ENCODE results near the gene TYROBP.
"Not testable (repeated sequence)": the region's sequence is repeated elsewhere in the genome, so short reads cannot be mapped to it uniquely, and the experiment has no call there.

TYROBP gene

GRCh38 chr19:35870124-35870736, 37.9 kb downstream of the TYROBP start:
- not testable (repeated sequence) for DNase-seq (ENCODE audit: low read depth)

- peak; percentile 54 for DNase-seq (ENCODE audit: low read depth)
Observed at GRCh38 chr19:35869327-35870123, 38.6 kb downstream of the TYROBP start.

GRCh38 chr19:35868823-35869326, 39.2 kb downstream of the TYROBP start:
- no peak for DNase-seq (ENCODE audit: low read depth)

GRCh38 chr19:35868172-35868822, 39.8 kb downstream of the TYROBP start, which contains the start of gene APLP1:
Gene APLP1, plus strand, starts transcription at chr19:35868574. Its CDS starts 63 bp downstream, at chr19:35868637.
- peak; percentile 64 for DNase-seq (ENCODE audit: low read depth)

GRCh38 chr19:35863018-35863417, 45.1 kb downstream of the TYROBP start:
- DNase-seq (ENCODE audit: low read depth), result no peak

- no peak for DNase-seq (ENCODE audit: low read depth)
Observed at GRCh38 chr19:35862528-35862927, 45.6 kb downstream of the TYROBP start.

GRCh38 chr19:35861640-35862160, 46.4 kb downstream of the TYROBP start:
- no peak for DNase-seq (ENCODE audit: low read depth)

GRCh38 chr19:35860818-35861639, 47.1 kb downstream of the TYROBP start:
- no peak for DNase-seq (ENCODE audit: low read depth)

GRCh38 chr19:35860436-35860817, 47.7 kb downstream of the TYROBP start:
- no peak for DNase-seq (ENCODE audit: low read depth)

- DNase-seq (ENCODE audit: low read depth), result no peak
Observed at GRCh38 chr19:35859414-35859813, 48.7 kb downstream of the TYROBP start.

- no peak for DNase-seq (ENCODE audit: low read depth)
Observed at GRCh38 chr19:35858311-35858710, 49.8 kb downstream of the TYROBP start.

- DNase-seq (ENCODE audit: low read depth), result no peak
Observed at GRCh38 chr19:35856546-35857149, 51.4 kb downstream of the TYROBP start, which contains the start of gene KIRREL2. Gene KIRREL2, plus strand, starts transcription at chr19:35856911. Its CDS starts 209 bp downstream, at chr19:35857120.
